CD4-positive, alpha-beta T cell treated with Interleukin-17A for 4 hours (primary cell): ENCODE data around the gene RUBCNL.

Experiments used
- DNase-seq: peaks from one replicate; pipeline ENCODE4 v3.0.0-alpha.2; 2020; ENCODE audit warnings: mixed read lengths

The RUBCNL gene

GRCh38 chr13:46340011-46340410 lies 47.0 kb downstream of the RUBCNL start:
- no peak for DNase-seq

GRCh38 chr13:46339035-46339666 lies 47.9 kb downstream of the RUBCNL start:
- no peak for DNase-seq

GRCh38 chr13:46337700-46338099 lies 49.4 kb downstream of the RUBCNL start:
- no peak for DNase-seq

GRCh38 chr13:46334035-46334822 lies 52.8 kb downstream of the RUBCNL start:
- DNase-seq: no peak

GRCh38 chr13:46332772-46333171 lies 54.3 kb downstream of the RUBCNL start:
- no peak for DNase-seq

- DNase-seq: no peak
Measured at GRCh38 chr13:46329624-46330023, 57.4 kb downstream of the RUBCNL start.

GRCh38 chr13:46327246-46327645 lies 59.8 kb downstream of the RUBCNL start:
- DNase-seq: no peak

- DNase-seq: no peak
Measured at GRCh38 chr13:46324976-46325375, 62.1 kb downstream of the RUBCNL start.

GRCh38 chr13:46321494-46322225 lies 65.4 kb downstream of the RUBCNL start:
- peak; percentile 81 for DNase-seq

- peak; percentile 9 for DNase-seq
Measured at GRCh38 chr13:46320821-46321220, 66.2 kb downstream of the RUBCNL start.

GRCh38 chr13:46320406-46320805 lies 66.6 kb downstream of the RUBCNL start:
- peak; percentile 21 for DNase-seq

GRCh38 chr13:46318986-46319385 lies 68.1 kb downstream of the RUBCNL start:
- DNase-seq: no peak

- no peak for DNase-seq
Measured at GRCh38 chr13:46317120-46317519, 69.9 kb downstream of the RUBCNL start.

- DNase-seq: no peak
Measured at GRCh38 chr13:46315491-46316075, 71.5 kb downstream of the RUBCNL start.

GRCh38 chr13:46315036-46315435 lies 72.0 kb downstream of the RUBCNL start:
- no peak for DNase-seq

GRCh38 chr13:46314587-46314986 lies 72.5 kb downstream of the RUBCNL start:
- DNase-seq: no peak

GRCh38 chr13:46313432-46314257 lies 73.4 kb downstream of the RUBCNL start:
- no peak for DNase-seq

- no peak for DNase-seq
Measured at GRCh38 chr13:46313024-46313423, 74.0 kb downstream of the RUBCNL start.

- no peak for DNase-seq
Measured at GRCh38 chr13:46311217-46311616, 75.8 kb downstream of the RUBCNL start.

GRCh38 chr13:46310066-46310465 lies 77.0 kb downstream of the RUBCNL start:
- DNase-seq: no peak

GRCh38 chr13:46307554-46307953 lies 79.5 kb downstream of the RUBCNL start:
- DNase-seq: no peak

GRCh38 chr13:46304546-46304945 lies 82.5 kb downstream of the RUBCNL start:
- no peak for DNase-seq
